ENCODE results near the gene TIMP2.

Gene TIMP2

DNA sequence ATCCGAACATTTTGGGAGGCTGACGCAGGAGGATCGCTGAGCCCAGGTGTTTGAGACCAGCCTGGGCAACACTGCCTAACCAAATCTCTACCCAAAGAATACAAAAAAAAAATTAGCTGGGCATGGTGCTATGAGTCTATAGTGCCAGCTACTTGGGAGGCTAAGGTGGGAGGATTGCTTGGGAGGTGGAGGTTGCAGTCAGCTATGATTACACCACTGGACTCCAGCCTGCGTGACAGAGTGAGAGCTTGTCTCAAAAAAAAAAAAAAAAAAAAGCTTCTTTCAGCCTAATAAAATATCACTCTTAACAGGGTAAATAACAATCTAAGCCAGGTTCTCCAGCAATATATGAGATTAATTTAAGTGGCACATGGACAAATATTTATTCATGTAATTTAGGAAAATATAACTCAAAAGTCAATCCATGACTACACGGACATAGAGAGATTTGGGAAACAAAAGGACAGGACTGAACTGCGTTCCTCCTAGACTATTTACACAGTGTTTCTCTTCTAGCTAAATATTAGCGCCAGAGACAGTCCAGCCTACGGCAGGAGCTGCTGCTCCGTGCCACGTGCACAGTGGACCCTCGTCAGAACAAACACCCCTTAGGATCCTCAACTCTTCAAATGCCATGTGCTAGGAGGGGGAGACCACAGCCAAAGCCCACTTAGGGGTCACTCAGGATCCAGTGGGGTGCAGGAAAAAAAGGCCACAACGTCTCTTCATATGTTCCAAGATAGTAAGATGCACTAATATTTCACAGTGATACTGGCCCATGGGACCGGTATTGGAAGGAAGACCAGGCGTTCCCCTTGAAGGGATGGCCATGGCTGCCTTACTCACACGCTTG is 93.3 kb downstream of the TIMP2 start:
- DNase-seq: no peak

DNA sequence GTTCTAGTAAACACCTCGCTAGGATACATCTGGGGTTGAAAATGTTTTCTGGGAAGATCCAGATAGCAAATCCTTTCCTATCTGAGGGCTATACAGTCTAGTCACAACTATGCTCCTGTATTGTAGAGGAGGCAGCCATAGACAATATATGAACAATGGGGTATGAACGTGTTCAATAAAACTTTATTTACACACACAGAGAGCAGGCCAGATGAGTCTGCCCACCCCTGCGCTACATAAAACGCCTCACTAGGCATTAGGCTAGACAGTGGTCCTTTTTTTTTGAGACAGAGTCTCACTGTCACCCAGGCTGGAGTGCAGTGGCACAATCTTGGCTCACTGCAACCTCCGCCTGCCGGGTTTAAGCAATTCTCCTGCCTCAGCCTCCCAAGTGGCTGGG is 95.7 kb downstream of the TIMP2 start:
- no peak for DNase-seq

DNA sequence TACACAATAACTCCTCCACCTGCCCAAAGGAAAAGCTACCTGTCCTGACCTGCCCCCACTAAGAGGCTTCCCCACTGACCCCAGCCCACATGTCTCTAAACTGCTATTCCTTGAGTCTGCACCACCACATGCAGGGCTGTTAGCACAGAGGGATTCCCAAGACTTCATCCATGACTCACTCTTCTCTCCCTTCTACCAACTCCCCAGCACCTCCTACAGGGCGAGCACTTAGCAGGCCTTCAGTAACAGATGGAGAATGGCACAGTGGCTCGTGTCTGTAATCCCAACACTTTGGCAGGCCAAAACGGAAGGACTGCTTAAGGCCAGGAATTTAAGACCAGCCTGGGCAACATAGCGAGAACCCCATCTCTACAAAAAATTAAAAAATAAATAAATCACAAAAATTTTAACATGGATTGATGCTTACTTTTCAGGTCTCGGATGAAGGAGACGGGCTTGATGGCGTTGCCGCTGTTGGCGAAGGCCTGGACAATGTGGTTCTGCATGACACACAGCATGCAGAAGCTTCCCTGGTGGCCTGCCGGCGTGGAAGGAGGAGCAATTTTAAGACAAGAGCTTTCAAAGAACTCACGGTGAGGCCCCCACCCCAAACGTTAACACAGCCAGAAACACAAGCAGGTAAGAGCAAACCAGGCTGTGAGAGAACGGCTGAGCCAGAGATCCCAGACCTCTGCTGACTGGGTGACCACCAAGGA is 96.6 kb downstream of the TIMP2 start:
- DNase-seq: no peak

DNA sequence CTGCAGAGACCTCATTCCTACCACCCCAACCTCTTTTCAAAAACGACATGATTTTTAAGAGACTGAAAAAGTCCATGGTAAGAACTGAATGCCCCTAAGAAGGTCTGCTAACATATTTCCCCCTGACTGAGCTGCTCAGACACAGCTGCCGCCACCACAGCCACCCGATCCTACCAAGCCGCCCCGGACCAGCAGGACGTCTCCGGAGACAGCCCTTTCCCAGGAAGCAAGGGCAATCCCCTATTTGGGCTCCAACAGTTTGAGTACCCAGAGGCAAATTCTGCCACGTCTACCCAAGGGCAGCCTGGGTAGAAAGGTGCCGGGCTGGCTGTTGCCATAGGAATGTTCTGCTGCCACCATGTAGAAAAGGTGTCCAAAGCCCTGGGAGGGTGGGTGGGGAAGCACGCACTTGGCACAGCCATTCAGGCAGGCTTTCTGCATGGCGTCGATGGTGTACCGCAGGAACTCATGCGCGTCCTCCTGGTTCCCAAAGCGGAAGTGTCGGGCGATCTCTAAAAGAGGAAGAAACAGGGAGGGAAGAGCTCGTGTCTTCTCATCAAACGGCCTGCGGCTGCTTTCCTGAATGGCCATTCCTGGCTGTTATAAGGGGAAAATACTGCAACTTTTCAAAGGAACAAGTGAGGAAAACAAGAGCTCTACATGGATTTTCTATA is 98.2 kb downstream of the TIMP2 start:
- no peak for DNase-seq

DNA sequence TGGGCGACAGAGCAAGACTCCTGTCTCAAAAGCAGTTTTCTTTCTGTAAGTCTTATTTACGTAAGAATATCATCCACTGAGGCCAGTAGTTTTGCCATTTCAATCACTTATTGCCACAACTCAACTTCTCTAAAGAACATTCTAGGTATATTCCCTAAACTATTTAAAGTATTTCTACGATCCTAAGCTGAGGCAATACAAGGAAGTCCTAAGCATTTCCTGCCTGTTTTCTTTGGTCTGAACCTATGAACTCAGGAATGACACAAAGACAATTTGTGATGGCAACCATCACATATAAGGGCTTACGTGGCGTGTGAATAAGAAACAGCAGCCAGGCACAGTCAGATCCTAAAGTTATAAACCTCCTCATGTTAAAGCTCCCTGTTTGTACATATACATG is 98.8 kb downstream of the TIMP2 start:
- DNase-seq: no peak

DNA sequence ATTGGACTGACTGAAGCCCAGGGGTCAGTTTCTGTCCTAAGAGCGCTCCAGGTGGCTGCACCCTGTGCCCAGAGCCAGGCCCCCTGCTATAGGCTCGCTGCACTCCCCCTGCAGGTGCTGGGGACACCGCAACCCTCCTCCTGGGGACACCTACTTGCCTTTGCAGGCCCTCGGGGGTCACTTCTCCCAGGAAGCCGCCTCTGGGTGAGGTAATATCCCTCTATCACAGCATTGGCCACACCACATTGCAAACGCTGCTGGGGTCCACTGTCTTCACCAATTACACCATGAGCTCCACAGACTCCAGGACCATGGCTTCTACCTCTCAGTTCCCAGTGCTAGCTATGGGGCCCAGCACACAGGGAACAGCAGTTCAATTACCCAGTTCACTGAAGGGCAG is 99.5 kb downstream of the TIMP2 start:
- DNase-seq: no peak

DNA sequence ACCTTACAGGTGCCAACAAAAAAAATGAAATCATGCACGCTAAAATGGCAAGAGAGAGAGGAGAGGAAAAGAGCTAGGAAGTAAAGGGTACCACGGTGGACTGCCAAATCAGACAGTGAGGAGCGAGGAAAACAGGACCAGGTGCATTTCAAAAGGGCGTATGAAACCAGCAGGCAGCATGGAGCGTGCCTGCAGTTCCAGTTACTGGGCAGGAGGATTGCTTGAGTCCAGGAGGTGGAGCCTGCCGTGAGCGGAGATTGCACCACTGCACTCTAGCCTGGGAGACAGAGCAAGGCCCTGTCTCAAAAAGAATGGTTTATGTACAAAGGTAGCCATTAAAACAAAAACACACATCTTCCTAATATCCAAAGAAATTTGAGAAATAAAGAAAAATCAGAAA is 100.9 kb downstream of the TIMP2 start:
- no peak for DNase-seq

DNA sequence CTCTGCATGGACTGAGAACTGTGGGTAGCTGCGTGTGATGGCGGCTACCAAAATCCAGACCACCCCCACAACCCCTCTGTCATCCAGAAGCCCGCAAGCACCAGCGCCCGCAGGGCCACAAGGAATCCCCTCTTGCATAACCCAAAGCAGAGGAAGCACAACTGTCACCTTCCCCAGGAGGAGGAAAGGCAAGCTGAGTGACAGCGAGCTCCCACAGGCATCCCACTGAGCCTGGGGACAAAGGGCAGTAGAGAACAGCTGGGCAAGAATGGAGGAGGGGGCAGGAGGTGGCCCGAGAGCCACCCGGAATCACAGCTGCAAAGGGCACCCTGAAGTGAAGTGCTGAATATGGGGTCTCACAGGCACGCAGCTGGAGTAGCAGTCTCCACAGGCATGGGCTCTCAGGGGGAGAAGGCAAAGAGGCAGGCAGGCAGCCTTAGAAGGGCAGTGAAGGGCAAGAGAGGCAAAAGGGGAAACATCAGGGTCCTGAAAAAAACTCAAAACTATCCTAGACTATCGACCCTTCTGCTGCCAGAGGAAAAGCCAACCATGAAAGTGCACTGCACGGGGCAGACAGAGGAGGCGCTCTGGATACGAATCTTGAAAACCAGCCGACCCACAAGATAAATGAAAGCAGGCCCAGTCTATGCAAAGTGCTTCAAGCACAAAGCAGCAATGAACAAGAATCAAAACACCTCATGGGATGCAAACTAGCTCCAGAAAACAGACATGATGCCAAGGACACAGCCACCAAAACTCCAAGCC is 101.7 kb downstream of the TIMP2 start:
- no peak for DNase-seq

DNA sequence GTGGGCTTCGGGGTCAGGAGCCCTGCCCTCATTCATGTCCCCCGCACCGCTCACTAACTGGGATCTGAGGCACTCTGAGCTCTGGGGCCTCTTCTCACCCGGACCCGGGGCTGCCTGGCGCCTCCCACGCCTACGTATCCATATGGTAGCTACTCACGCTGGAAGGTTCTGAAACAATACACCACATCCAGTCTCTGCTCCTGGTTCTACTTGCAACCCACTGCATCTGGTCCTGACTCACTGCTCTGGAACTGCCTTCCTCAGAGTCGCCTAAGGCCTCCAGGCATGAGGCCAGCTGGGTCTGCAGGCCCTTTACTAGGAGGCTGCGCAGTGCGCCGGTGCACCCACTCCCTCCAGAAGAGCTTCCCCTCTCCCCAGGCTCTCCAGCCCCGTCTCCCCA is 102.6 kb downstream of the TIMP2 start:
- DNase-seq: no peak

DNA sequence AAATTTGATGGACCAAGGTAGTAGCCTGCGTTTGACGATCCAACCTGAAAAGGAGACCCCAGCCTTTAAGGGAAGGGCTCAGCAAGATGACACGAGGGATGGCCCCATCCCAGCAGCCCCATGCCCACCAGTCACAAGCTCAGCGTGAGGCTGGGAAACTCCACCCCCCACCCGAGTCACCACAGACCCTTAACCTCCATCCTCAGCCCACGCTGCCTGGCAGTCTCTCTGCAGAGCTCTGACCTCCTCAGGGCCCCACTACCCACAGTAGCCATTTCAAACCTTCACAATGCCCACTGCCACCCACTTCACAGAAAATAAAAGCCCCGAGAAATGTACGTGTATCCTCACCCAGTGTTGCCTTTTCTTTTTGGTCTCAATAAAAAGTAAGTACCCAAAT is 103.2 kb downstream of the TIMP2 start:
- no peak for DNase-seq

DNA sequence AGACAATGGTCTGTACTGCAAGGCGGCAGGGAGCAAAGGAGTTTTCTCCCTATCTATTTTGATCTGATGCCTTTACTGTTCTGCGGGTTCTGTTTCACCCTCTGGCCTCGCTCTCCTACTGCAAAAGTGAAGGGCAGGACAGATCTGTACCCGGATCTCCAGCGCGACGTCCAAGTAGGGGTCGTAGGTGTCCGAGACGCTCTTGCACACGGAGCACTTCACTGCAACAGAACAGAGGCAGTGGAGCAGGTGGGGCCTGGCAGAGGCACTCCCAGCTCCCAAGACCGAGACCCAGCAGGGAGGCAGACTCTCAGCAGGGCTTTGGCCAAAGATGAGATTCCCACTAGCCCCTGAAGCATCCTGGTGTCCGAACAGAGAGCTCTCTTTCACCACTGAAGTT is 104.3 kb downstream of the TIMP2 start:
- DNase-seq: no peak

DNA sequence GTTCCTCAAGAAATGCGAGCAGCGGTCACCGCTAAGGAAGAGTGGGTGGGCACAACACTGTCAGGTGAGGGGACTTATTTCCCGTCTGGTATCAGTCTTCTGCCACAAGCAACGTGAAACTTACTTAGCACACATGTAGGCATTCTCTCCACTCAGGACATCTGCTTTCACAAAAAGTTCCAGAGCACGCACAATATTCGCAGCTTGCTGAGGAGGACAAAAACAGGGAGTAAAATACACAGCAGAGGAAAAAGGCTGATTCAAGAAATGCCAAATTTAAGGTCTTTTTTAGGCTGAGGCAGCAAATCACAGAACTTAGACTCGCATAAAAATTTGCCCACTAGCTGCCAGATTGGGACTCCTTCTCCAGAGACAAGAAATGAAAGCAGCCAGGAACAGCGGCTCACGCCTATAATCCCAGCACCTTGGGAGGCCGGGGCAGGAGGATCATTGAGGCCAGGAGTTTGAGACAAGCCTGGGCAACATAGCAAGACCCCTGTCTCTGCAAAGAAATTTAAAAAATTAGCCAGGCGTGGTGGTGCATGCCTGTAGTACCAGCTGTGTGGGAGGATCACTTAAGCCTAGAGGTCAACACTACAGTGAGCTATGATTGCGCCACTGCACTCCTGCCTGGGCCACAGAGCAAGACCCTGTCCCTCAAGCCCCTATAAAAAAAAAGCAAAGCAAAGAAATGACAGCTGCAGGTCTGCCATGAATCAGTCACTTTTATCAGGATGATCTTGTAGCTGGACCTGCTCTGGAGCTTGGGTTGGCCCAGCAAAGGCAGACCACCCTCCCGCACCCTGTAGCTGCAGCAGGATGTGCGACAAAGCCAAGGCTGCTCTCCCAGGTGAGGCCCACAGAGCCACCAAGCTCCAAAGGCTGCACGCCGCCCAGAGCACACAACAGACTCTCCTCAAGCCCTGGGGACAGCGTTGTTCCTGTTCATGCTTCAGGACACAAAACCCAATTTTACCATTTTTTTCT is 105.1 kb downstream of the TIMP2 start:
- no peak for DNase-seq

DNA sequence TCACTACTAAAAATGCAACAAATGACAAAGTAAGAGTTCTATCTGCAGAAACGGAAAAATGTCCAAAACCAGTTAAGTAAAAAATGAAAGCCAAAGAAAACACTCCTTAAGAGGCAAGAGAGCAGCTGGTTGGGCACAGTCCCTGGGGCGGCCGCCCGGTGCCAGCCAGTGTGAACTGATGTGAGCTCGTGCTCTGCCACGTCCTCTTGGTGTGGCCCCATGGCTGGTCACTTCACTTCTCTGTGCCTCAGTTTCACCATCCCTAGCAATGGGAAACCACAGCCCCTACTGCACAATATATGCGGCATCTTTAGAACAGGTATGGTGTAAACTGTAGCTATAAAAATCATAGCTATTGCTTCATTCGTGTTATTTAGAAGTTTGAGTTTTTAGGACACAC is 105.8 kb downstream of the TIMP2 start:
- no peak for DNase-seq

DNA sequence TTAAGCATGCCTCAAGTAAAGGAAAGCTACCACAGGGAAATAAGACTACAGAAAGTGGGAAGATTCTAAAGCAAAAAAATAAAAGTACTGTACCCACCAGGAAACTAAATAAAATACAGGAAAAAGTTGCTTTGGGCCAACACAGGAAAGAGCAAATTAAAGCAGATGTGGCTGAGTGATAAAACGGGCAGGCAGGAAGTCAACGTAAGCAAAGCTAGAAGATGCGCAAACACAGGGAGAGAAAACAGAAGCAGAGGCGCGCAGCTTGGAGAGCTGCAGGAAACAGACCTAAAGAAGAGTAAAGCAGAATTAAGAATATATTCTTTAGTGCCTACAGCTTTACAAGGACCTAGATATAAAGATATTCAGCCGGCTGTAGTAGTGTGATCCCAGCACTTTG is 106.3 kb downstream of the TIMP2 start:
- no peak for DNase-seq

DNA sequence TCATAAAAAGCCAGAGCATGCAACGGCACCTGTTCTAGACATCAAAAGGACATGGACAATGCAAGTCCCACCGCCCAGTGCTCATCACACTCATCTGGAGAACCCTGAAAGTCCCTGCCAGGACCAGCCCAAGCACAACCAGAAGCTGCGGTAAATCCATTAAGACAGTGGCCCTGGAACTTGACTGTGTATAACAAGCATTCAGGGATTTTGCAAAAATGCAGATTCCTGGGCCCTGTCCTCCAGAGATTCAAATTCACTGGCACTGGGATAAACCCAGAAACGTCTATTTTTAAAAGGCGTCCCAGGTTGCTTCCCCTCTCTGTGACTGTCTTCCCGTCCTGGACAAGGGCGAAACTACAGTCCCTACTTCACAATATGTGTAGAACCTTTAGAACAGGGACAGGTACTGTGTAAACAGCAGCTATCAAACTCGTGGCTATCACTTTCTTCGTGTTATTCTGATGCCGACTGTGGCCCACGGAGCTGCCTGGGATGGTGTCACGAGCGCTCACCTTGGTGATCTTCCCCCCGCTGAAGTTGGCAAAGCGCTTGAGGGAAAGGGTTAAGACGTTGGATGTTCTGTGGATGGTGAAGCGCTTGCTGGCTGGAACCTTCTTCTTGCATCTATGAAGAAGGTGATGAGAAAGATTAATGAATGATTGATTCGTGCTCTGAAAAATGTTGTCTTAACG is 106.9 kb downstream of the TIMP2 start:
- no peak for DNase-seq

DNA sequence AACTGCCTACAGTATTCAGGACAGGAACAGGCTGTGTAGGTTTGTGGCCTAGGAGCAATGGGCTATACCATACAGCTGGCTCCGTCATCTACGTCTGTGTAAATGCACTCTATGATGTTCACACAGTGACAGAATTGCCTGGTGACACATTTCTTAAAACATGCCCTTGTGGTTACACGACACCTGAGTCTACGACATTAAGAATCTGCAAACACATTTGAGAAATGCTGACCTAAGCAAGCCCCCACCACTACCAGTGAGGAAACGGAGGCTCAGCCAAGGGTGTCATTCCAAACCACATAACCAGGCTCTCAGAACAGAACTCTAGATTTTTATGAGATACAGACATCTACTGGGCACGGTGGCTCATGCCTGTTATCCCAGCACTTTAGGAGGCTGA is 108.1 kb downstream of the TIMP2 start:
- DNase-seq: no peak

DNA sequence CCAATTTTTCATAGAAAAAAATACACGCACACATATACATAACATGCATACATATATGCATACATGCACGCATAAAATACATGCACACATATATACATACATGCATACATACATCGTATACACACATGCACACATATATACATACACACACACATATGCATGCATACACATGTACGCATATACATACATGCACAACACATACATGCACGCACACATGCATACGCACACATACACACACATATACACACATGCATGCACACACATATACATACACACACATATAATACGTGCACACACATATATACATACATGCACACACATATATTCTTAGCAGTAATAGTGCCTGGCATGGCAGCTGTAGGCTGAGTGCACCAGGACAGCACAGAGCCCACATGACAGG is 109.5 kb downstream of the TIMP2 start:
- no peak for DNase-seq

DNA sequence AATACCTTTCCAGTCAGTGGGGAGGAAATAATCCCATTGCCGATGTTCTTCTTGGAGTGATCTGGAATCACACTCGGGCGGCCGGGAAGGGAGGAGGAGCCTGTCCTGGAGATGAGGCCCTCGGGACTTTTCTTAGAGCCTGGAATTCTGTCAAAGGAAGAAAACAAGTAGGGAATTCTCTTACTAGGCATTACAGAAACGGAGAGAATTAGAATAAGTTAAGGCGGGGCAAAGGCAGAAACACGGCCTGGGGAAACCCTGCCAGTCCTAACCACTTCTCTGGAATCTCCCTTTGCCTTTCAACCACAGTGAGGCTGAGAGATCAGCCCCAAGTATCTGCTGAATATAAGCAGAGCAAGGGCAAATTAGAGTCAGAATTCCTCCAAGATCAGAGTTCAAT is 112.3 kb downstream of the TIMP2 start:
- no peak for DNase-seq

DNA sequence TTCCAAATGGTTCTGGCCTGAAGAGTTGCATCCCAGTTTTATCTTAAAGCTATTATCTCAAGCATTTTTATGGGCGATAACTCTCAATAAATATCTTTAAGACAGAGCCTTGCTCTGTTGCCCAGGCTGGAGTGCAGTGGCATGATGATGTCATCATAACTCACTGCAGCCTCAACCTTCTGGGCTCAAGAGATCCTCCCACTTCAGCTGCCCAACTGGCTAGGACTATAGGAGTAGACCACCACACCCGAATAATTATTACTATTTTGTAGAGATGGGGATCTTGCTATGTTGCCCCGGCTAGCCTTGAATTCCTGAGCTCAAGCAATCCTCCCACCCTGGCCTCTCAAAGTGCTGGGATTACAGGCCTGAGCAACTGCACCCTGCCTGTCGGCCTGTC is 117.0 kb downstream of the TIMP2 start:
- no peak for DNase-seq

DNA sequence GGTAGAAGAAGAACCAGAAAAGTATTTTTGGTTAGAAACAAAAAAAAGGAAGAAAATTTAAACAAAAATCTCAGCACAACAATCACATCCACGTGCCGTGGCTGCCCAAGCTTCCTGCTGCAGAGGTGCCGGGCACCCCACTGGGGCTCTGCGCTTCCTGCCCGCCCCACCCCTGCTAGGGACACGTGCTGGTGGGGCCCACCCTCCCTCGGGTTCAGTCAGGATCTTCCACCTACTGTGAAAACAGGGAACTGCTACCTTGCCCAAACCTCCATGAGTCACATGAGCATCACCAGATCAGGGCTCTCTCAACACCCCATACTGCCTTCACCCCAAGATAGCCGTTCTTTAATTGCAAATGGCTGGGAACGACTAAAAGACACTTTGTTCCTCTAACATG is 118.7 kb downstream of the TIMP2 start:
- DNase-seq: no peak

DNA sequence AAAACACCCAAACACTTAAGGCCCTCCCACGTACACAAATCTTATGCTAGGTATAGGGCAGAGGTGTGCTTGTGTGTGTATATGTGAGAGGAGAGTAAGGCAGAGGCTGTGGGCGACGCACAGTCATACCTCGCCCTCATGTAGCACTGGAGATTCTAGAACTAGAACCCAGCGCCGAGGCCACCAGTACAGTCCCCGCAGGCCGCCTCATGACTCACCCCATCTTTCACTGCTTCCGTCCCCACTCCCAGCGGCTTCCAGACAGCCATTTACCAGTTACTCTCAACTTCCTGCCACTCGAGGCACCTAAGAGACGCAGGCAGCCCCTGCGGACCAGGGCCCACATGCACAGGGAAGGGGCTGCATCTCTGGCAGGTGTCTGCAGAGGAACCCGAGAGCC is 119.9 kb downstream of the TIMP2 start:
- DNase-seq: no peak
